Measurements from ENCODE around the gene PTPRK. TPM values are rescaled to one million over a fixed set of nuclear protein-coding genes. Genes with fewer than 3 reads are reported as not detected.

The PTPRK gene
- total RNA-seq, 1 experiment from 2014 or later, result 89.3 TPM

- Histone ChIP-seq H3K27me3 (ENCODE audit: insufficient read depth, low read depth) (no peaks in the 10 kb centered on the region), H3K36me3 (ENCODE audit: low read depth) (no peaks in the 10 kb centered on the region), H3K9me2 (ENCODE audit: insufficient read depth) (no peaks in the 10 kb centered on the region), H3K27ac (no peak overlapping the region), H3K9me3 (ENCODE audit: insufficient read depth, low read depth) (no peaks in the 10 kb centered on the region), H4K20me1 (ENCODE audit: insufficient read depth) (no peaks in the 10 kb centered on the region), H3K4me2 (no peak overlapping the region), H3K4me3 (no peak overlapping the region), H3K4me1 (replicated peaks; ENCODE audit: insufficient read depth) (no peaks in the 10 kb centered on the region), H3F3A (ENCODE audit: insufficient read depth, low read depth) (no peaks in the 10 kb centered on the region; the same call in 1 of the 2 replicates), H3K79me2 (ENCODE audit: low read depth) (no peaks in the 10 kb centered on the region), H2AFZ (no peak overlapping the region)
- POLR2A ChIA-PET (ENCODE audit: unreplicated experiment), result no interaction called here
- TF ChIP-seq EZH2 (IDR thresholded peaks at IDR 0.05; ENCODE audit: low read depth), result no peak
- TF ChIP-seq, protein P1, sequence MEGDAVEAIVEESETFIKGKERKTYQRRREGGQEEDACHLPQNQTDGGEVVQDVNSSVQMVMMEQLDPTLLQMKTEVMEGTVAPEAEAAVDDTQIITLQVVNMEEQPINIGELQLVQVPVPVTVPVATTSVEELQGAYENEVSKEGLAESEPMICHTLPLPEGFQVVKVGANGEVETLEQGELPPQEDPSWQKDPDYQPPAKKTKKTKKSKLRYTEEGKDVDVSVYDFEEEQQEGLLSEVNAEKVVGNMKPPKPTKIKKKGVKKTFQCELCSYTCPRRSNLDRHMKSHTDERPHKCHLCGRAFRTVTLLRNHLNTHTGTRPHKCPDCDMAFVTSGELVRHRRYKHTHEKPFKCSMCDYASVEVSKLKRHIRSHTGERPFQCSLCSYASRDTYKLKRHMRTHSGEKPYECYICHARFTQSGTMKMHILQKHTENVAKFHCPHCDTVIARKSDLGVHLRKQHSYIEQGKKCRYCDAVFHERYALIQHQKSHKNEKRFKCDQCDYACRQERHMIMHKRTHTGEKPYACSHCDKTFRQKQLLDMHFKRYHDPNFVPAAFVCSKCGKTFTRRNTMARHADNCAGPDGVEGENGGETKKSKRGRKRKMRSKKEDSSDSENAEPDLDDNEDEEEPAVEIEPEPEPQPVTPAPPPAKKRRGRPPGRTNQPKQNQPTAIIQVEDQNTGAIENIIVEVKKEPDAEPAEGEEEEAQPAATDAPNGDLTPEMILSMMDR (conservative IDR thresholded peaks at IDR 0.05), result no peak
- no TSS peak for BruUV-seq (replicated peaks)
- no peak for DNase-seq
- intact Hi-C loops (cut with micrococcal nuclease; ENCODE audit: unreplicated experiment), result no loop called here
- CTCF ChIA-PET, result no interaction called here
Observed at GRCh38 chr6:128149796-128150195, 370.6 kb downstream of the PTPRK start.

GRCh38 chr6:128144320-128144719 is 376.1 kb downstream of the PTPRK start:
- intact Hi-C loops (cut with micrococcal nuclease; ENCODE audit: unreplicated experiment), result no loop called here
- POLR2A ChIA-PET (ENCODE audit: unreplicated experiment), result no interaction called here

GRCh38 chr6:128141932-128142331 is 378.5 kb downstream of the PTPRK start:
- no peaks in the 10 kb centered on the region for H3K9me3 ChIP-seq (ENCODE audit: insufficient read depth, low read depth)
- DNase-seq, result no peak
- CTCF ChIA-PET, result no interaction called here

More at GRCh38 chr6:128144320-128144719, 376.1 kb downstream of the PTPRK start:
- no TSS peak for BruUV-seq (replicated peaks)
- Histone ChIP-seq H3K9me2 (ENCODE audit: insufficient read depth) (0 out of 2 replicates have a peak, but pooled peaks cover 3% of the 10 kb centered on the region), H3K27ac (no peak overlapping the region), H3K27me3 (ENCODE audit: insufficient read depth, low read depth) (no peaks in the 10 kb centered on the region), H3K4me1 (replicated peaks; ENCODE audit: insufficient read depth) (no peaks in the 10 kb centered on the region), H3K79me2 (ENCODE audit: low read depth) (no peaks in the 10 kb centered on the region), H2AFZ (no peak overlapping the region), H4K20me1 (ENCODE audit: insufficient read depth) (no peaks in the 10 kb centered on the region), H3K4me2 (no peak overlapping the region), H3F3A (ENCODE audit: insufficient read depth, low read depth) (no peaks in the 10 kb centered on the region; the same call in 1 of the 2 replicates), H3K36me3 (ENCODE audit: low read depth) (no peaks in the 10 kb centered on the region), H3K9me3 (ENCODE audit: insufficient read depth, low read depth) (no peaks in the 10 kb centered on the region), H3K4me3 (no peak overlapping the region)
- DNase-seq, result no peak
- TF ChIP-seq, protein P1 (conservative IDR thresholded peaks at IDR 0.05), result no peak
- TF ChIP-seq EZH2 (IDR thresholded peaks at IDR 0.05; ENCODE audit: low read depth), result no peak
- CTCF ChIA-PET, result no interaction called here

More at GRCh38 chr6:128141932-128142331, 378.5 kb downstream of the PTPRK start:
- Histone ChIP-seq H3K36me3 (ENCODE audit: low read depth) (no peaks in the 10 kb centered on the region), H3K4me2 (no peak overlapping the region), H3F3A (ENCODE audit: insufficient read depth, low read depth) (no peaks in the 10 kb centered on the region; the same call in 1 of the 2 replicates), H3K4me1 (replicated peaks; ENCODE audit: insufficient read depth) (no peaks in the 10 kb centered on the region), H3K27ac (no peak overlapping the region), H2AFZ (no peak overlapping the region), H3K4me3 (no peak overlapping the region), H4K20me1 (ENCODE audit: insufficient read depth) (no peaks in the 10 kb centered on the region), H3K79me2 (ENCODE audit: low read depth) (no peaks in the 10 kb centered on the region), H3K27me3 (ENCODE audit: insufficient read depth, low read depth) (no peaks in the 10 kb centered on the region), H3K9me2 (ENCODE audit: insufficient read depth) (0 out of 2 replicates have a peak, but pooled peaks cover 3% of the 10 kb centered on the region)
- TF ChIP-seq, protein P1 (conservative IDR thresholded peaks at IDR 0.05), result no peak
- no peak for TF ChIP-seq EZH2 (IDR thresholded peaks at IDR 0.05; ENCODE audit: low read depth)
- intact Hi-C loops (cut with micrococcal nuclease; ENCODE audit: unreplicated experiment), result no loop called here
- POLR2A ChIA-PET (ENCODE audit: unreplicated experiment), result no interaction called here
- BruUV-seq (replicated peaks), result no TSS peak
